GM12878 (cell line): ENCODE results near the gene PHKA1.

Experiments used
- NFYB ChIP-seq: IDR thresholded peaks from 2 replicates; pipeline ENCODE4 v1.6.1; 2011; ENCODE audit warnings: low read depth, mild to moderate bottlenecking, low read length, improper control_type of control experiment, moderate library complexity; ENCODE audit not compliant: insufficient read depth
- YY1 ChIP-seq: IDR thresholded peaks from 2 replicates; pipeline ENCODE4 v1.6.1; 2011; ENCODE audit warnings: low read depth, mild to moderate bottlenecking, low read length
- TF ChIP-seq, protein P1 (sequence below): fragments of 450-650 bp; formaldehyde crosslinking; IDR thresholded peaks from 2 replicates; pipeline ENCODE4 v1.4.0; 2020; ENCODE audit warnings: mild to moderate bottlenecking, moderate library complexity

DNA sequence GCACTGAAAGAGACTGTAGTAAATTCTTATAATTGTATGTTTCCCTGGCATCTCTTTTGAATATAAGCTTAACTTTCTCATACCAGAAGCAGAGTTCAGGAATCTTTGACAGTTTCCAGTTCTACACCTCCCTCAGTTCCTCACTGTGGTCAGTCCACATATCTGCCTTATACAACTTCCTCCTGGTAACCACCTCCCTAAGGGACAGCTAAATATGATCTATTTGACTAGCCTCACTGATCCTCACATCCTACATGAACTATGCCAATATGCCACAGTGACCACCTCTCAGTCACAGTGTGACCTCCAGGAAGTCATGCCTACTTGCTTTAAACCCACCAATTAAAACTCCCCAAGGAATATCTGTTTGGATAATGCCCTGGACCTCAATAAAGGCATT lies 89.9 kb downstream of the PHKA1 start:
- TF ChIP-seq NFYB (no peak), YY1 (no peak)
- TF ChIP-seq, protein P1, sequence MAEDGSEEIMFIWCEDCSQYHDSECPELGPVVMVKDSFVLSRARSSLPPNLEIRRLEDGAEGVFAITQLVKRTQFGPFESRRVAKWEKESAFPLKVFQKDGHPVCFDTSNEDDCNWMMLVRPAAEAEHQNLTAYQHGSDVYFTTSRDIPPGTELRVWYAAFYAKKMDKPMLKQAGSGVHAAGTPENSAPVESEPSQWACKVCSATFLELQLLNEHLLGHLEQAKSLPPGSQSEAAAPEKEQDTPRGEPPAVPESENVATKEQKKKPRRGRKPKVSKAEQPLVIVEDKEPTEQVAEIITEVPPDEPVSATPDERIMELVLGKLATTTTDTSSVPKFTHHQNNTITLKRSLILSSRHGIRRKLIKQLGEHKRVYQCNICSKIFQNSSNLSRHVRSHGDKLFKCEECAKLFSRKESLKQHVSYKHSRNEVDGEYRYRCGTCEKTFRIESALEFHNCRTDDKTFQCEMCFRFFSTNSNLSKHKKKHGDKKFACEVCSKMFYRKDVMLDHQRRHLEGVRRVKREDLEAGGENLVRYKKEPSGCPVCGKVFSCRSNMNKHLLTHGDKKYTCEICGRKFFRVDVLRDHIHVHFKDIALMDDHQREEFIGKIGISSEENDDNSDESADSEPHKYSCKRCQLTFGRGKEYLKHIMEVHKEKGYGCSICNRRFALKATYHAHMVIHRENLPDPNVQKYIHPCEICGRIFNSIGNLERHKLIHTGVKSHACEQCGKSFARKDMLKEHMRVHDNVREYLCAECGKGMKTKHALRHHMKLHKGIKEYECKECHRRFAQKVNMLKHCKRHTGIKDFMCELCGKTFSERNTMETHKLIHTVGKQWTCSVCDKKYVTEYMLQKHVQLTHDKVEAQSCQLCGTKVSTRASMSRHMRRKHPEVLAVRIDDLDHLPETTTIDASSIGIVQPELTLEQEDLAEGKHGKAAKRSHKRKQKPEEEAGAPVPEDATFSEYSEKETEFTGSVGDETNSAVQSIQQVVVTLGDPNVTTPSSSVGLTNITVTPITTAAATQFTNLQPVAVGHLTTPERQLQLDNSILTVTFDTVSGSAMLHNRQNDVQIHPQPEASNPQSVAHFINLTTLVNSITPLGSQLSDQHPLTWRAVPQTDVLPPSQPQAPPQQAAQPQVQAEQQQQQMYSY (CRISPR knock-in tag) = no peak
